Activated CD8-positive, alpha-beta memory T cell treated with anti-CD3 and anti-CD28 coated beads, Interleukin-2, amount 50 U/mL, for 4 hours (primary cell): ENCODE measurements around the gene RALGPS2.
"Not testable (repeated sequence)": the region's sequence is repeated elsewhere in the genome, so short reads cannot be mapped to it uniquely, and the experiment has no call there.

Experiments used
- DNase-seq: peaks from one replicate; pipeline ENCODE4 v3.0.0-alpha.2; 2020

The RALGPS2 gene

DNA sequence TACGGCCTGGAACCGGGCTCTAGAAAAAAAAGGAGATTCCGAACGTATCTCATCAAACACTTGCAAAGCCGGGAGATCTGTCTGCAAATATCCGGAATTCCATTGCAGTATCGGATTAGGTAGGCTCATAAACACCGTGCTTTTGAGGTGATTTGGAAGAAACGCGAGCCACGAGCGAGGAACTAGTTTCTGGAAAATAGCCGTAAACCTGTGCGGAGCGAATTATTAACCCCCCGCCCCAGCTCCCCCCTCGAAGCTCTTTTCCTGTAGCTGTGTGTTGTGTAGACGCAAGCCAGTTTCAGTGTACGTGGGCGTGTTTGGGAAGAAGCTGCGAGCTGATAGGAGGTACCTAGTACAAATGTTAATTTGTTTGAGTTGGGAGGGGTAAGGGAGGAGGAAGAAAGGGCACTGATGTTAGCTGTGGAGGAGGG, 1.1 kb downstream of the RALGPS2 start:
- DNase-seq: peak; percentile 50

- DNase-seq: no peak
These were observed 1.5 kb downstream of the RALGPS2 start for GRCh38 chr1:178726545-178726944.

DNA sequence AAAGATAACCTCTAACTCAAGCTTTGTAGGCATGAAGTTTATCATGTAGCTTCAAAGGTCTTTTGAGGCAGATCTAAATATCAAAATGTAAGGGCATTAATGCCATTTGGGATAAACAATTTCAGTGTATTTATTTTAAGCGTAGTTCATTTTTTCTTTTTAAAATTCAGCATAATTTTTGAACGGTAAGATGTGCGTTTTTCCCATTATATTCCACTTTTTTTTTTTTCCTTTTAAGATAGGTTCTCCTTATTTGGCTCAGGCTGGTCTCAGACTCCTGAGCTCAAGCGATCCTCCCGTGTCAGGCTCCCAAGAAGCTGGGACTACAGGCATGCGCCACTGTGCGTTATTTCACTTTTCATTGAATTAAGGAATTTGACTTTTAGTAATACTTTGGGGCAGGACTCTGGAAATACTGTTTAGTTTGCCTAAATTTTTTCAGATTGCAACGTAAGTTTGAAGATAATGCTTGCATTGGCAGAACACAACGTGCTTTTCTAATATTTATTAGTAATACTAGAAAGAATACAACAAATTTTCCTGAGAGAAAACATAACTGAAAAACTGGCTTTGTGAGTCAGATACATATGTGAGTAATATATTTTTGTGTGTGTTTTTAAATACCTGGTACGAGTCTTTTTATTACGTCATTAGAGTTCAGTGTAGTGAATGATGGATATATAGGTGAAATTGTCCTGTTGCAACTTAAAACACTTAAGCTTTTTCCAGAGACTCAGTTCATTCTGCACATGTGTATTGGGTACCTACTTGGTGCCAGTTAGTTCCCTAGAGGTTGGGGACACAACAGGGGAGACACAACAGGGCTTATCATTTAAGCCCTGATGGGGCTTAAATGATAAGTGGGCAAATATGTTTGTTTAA, 2.2 kb downstream of the RALGPS2 start:
- no peak for DNase-seq

DNA sequence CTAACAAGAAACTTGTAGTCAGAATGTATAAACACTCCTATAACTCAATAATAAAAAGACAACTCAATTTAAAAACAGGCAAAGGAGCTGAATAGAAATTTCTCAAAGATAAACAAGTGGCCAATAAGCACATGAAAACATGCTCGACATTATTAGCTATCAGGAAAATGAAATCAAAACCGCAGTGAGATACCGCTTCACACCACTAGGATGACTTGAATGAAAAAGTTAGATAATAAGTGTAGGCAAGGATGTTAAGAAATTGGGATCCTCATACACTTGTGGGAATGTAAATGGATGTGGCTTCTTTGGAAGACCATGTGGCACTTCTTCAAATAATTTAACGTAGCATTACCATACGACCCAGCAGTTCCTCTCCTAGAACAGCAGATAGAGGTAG, 8.9 kb downstream of the RALGPS2 start:
- DNase-seq: no peak

- no peak for DNase-seq
These were observed 13.7 kb downstream of the RALGPS2 start for GRCh38 chr1:178738780-178739179.

DNA sequence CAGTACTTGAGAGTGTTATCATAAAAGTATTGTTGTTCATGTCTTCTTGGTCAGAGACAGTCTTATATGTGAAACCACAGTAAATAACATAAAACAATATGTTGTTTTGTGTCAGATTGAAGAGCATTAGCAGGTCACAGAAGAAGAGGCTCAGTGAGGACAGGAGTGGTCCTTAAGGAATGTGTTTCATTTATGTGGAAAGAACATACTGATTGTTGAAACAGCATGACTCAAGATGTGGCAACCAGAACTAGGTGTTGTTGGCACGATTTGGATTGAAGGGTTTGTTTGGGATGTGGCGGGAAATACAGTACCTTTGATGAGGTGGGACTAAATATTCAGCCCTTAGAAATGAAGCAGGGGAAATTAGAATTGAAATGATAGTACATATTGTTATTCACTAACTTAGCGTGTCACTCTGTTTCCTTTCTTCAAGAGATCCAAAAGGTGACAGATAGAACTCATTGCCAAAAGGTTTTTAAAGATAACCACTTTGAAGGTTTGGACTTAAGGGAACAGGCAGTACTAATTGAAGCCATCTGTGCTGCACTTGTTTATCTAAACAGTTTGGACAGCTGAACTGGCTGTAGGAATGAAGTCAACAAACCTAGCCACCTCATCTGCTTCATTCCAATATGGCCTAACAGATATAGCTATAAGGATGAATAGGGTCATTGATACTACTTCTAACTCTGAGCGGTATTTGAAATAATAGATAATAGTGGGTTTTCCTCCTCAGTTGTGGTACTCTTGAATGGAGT, 14.4 kb downstream of the RALGPS2 start:
- DNase-seq: no peak

- DNase-seq: no peak
These were observed 15.4 kb downstream of the RALGPS2 start for GRCh38 chr1:178740491-178740890.

DNA sequence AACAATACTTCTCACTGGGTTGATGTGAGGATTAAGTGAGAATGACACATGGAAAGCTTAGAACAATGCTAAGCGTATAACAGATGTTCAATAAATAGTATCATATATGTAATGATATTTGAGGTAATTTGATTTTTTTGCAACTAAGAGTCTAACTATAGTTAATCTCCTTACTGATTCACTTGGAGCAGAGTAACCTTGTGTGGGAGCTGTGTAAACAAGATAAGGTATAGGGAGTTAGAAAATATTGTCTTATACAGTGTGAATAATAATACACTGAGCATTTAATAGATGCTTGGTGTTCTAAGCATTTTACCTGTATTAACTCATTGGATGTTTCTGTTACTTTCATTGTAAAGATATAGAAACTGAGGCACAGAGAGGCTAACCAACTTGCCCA, 15.9 kb downstream of the RALGPS2 start:
- no peak for DNase-seq

GRCh38 chr1:178743801-178744200, 18.8 kb downstream of the RALGPS2 start:
- DNase-seq: no peak

DNA sequence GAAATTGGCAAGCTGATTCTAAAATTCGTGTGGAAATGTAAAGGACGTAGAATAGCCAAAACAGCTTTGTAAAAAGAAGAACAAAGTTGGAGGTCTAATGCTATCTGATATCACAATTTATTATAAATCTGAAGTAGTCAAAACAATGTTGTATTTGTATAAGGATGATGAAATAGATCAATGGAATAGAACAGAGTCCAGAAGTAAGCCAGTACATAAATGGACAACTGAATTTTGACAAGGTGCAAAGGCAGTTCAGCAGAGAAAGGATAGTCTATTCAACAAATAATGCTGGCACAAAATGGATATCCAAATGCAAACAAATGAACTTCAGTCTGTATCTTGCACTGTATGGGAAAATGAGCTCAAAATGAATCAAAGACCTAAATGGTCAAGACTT, 20.2 kb downstream of the RALGPS2 start:
- DNase-seq: no peak

- DNase-seq: no peak
These were observed 21.3 kb downstream of the RALGPS2 start for GRCh38 chr1:178746345-178746744.

DNA sequence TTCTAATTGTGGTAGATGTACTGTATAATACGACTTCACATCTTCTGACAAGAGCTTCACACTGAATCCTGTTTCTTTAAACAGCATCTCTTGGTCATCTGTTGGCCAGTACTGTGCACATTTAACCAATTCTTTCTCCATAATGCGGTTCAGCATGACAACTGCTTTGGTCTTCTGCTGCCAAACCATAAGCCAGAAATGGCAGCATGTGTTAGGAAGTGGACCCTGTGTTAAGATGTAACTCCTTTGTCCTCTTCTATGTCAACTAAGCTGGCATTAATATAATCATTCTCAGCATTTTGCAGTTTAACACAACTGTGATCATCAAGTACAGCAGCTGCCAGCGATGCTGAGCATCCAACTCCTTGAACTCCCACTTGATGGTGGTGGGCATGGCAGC, 22.3 kb downstream of the RALGPS2 start:
- DNase-seq: not testable (repeated sequence)

GRCh38 chr1:178749581-178750166, 24.6 kb downstream of the RALGPS2 start:
- DNase-seq: no peak

GRCh38 chr1:178751046-178751445, 26.0 kb downstream of the RALGPS2 start:
- DNase-seq: no peak

- DNase-seq: no peak
These were observed 27.8 kb downstream of the RALGPS2 start for GRCh38 chr1:178752891-178753290.

- DNase-seq: not testable (repeated sequence)
These were observed 29.7 kb downstream of the RALGPS2 start for GRCh38 chr1:178754655-178755256.

- no peak for DNase-seq
These were observed 43.4 kb downstream of the RALGPS2 start for GRCh38 chr1:178768423-178768822.

- no peak for DNase-seq
These were observed 47.9 kb downstream of the RALGPS2 start for GRCh38 chr1:178772952-178773351.

DNA sequence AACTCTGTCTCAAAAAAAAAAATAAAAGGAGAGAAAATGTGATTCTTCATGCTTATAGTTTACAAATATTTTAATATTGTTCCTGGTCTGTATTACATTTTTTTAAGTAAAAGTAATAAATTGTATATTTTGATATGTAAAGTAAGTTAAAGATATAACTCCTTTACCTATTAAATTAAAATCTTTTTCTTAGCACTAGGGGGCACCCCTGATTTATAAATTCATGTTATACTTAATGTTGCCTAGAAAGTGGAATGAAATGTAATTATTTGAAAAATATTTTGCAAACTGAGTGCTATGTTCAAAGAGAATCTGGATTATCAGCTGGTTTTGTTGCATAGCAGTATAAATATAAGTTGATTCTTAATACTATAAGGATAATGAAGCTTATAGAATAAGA, 49.2 kb downstream of the RALGPS2 start:
- DNase-seq: no peak

DNA sequence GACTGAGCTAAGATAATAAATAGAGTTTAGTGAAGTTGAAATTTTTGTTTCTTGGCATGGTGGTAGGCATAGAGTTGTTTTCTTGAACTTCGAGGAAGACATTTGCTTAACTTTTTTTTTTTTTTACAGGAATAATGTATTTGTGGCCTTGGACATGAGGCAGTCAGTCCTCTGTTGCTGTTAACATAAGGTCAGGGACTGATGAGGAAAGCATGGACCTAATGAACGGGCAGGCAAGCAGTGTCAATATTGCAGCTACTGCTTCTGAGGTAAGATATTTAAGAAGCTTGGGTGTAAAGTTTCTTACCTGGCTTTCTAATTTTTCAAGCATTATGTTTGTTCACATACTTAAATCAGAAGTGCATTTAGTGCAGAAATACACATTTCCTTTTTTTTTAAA, 51.5 kb downstream of the RALGPS2 start:
- DNase-seq: no peak

DNA sequence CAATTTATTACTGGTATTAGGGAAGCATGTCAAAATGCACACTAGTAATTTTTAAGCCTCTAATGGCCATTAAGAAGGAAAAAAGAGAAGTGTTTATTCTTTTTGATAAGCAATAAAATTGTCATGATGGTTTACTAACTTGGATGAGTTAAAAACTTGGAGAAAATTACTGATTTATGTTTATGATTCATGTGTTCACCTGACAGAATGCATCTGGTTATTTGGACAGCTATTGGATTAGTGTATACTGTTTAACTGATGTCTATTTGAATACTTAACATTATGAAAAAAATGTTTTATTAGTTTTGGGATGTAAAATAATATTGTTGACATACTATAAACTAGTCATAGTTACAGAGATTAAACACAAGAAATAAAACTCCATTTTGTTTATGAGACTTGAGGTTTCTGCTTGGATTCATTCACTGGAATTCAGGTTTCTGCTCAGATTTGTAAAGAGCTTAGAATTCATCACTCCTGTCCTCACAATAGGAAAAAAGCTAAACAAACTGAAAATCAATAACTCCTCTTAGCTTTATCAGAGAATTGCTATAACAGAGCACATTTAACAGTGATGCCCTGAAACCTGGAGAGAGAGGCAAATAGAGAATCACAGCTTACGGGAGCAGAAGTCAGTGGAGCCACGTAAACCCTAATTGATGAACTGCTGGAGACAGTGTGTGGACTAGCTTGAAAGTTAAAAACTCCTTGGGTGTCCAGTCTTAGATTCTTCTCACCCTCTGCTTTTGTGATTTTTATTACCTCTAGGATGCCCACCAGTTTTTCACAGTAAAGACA, 56.7 kb downstream of the RALGPS2 start:
- no peak for DNase-seq

DNA sequence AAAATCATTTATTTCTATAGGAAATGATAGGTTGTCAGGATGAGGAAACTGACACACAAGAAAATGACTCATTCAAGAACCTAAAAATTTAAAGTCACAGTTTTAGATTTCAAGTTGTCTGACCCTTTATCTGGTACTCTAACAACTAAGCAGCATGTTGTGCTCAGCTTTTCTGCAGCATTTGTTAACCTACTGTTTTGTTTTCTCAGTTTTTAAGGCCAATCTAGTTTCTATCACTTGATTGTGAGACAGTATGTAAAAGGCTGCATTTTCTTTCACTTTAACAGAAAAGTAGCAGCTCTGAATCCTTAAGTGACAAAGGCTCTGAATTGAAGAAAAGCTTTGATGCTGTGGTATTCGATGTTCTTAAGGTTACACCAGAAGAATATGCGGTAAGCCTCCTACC, 59.1 kb downstream of the RALGPS2 start:
- no peak for DNase-seq
